IMR-90 (cell line): ENCODE data around the gene CLCF1. TPM values are rescaled to one million over a fixed set of nuclear protein-coding genes. Genes with fewer than 3 reads are reported as not detected.

Source experiments
- ATAC-seq: fragments of 200-7000 bp; cut with Tn5 transposase; 2 replicates; pipeline ENCODE4 v1.9.1; 2020; ENCODE audit warnings: low read depth, mild to moderate bottlenecking, moderate library complexity
- BruUV-seq: library from RNA; stranded (reverse); fragments of 400-500 nt; replicated peaks from 2 replicates; lab custom pipeline; 2021; lab: Mats Ljungman, UMichigan
- CTCF ChIA-PET: fragments of 300-600 bp; formaldehyde crosslinking; extraction: SDS; loops from one replicate; lab custom pipeline; 2021; ENCODE audit warnings: antibody characterized with exemption; lab: Yijun Ruan, JAX
- POLR2A ChIA-PET: fragments of 300-600 bp; sonication (Branson Sonifier 250); formaldehyde crosslinking; loops from one replicate; lab custom pipeline; 2022; ENCODE audit warnings: antibody characterized with exemption; ENCODE audit not compliant: unreplicated experiment; lab: Charles Lee
- DNase-seq: peaks from one replicate; pipeline ENCODE4 v3.0.0; 2013
- H2AFZ ChIP-seq: replicated peaks from 2 replicates; pipeline ENCODE3; 2013; ENCODE audit warnings: low read length, mild to moderate bottlenecking; ENCODE audit not compliant: poor library complexity
- H2AK5ac ChIP-seq: 2 replicates; pipeline ENCODE4 v1.6.1; 2013; ENCODE audit warnings: low read depth, low read length, inconsistent platforms
- H2AK9ac ChIP-seq: replicated peaks from 2 replicates; pipeline ENCODE3; 2013; ENCODE audit warnings: mild to moderate bottlenecking, low read depth, low read length, moderate library complexity; ENCODE audit not compliant: poor library complexity
- H2BK120ac ChIP-seq: 2 replicates; pipeline ENCODE4 v1.6.1; 2013; ENCODE audit warnings: low read depth, low read length, inconsistent platforms
- H2BK15ac ChIP-seq: 3 replicates; pipeline ENCODE4 v1.6.1; 2013; ENCODE audit warnings: low read depth, low read length, inconsistent platforms
- H2BK20ac ChIP-seq: 2 replicates; pipeline ENCODE4 v1.6.1; 2013; ENCODE audit warnings: low read depth, mild to moderate bottlenecking, inconsistent platforms, low read length, moderate library complexity
- H2BK5ac ChIP-seq: 2 replicates; pipeline ENCODE4 v1.6.1; 2013; ENCODE audit warnings: mild to moderate bottlenecking, low read depth, low read length, inconsistent platforms; ENCODE audit not compliant: poor library complexity, severe bottlenecking
- H3K14ac ChIP-seq: replicated peaks from 2 replicates; pipeline ENCODE4 v1.6.1; 2013; ENCODE audit warnings: low read depth, low read length, inconsistent platforms
- H3K18ac ChIP-seq: 2 replicates; pipeline ENCODE4 v1.6.1; 2013; ENCODE audit warnings: low read depth, low read length, control low read depth
- H3K23ac ChIP-seq: 2 replicates; pipeline ENCODE4 v1.6.1; 2013; ENCODE audit warnings: low read depth, low read length, inconsistent platforms
- H3K27ac ChIP-seq: 2 replicates; pipeline ENCODE4 v1.5.1; 2013; ENCODE audit warnings: mild to moderate bottlenecking, control low read depth, low read length; ENCODE audit not compliant: insufficient read depth
- H3K27me3 ChIP-seq: 2 replicates; pipeline ENCODE4 v1.6.1; 2013; ENCODE audit warnings: low read length; ENCODE audit not compliant: control insufficient read depth, insufficient read depth
- H3K36me3 ChIP-seq: 2 replicates; pipeline ENCODE4 v1.6.1; 2013; ENCODE audit warnings: low read length, mixed read lengths; ENCODE audit not compliant: control insufficient read depth, insufficient read depth
- H3K4ac ChIP-seq: 2 replicates; pipeline ENCODE4 v1.6.1; 2013; ENCODE audit warnings: low read depth, low read length, inconsistent platforms
- H3K4me1 ChIP-seq: 2 replicates; pipeline ENCODE4 v1.6.1; 2013; ENCODE audit warnings: low read length, mixed read lengths; ENCODE audit not compliant: control insufficient read depth, insufficient read depth
- H3K4me2 ChIP-seq: 2 replicates; pipeline ENCODE4 v1.6.1; 2013; ENCODE audit warnings: low read depth, mild to moderate bottlenecking, control low read depth, low read length, moderate library complexity
- H3K4me3 ChIP-seq: 2 replicates; pipeline ENCODE4 v1.5.1; 2013; ENCODE audit warnings: low read depth, mild to moderate bottlenecking, control low read depth, low read length, moderate library complexity; ENCODE audit not compliant: insufficient read depth
- H3K56ac ChIP-seq: 2 replicates; pipeline ENCODE4 v1.6.1; 2013; ENCODE audit warnings: low read length, inconsistent platforms; ENCODE audit not compliant: insufficient read depth; ENCODE audit errors: extremely low read depth
- H3K79me1 ChIP-seq, 2 experiments: 2 replicates each; pipeline ENCODE4 v1.6.1; 2013; ENCODE audit warnings: low read length in 2 of 2, inconsistent platforms in 1 of 2, low read depth in 1 of 2
- H3K9ac ChIP-seq: 2 replicates; pipeline ENCODE4 v1.6.1; 2013; ENCODE audit warnings: low read depth, low read length, control low read depth
- H3K9me1 ChIP-seq: 2 replicates; pipeline ENCODE4 v1.6.1; 2013; ENCODE audit warnings: low read length, inconsistent platforms; ENCODE audit not compliant: insufficient read depth
- H3K9me3 ChIP-seq: 2 replicates; pipeline ENCODE4 v1.6.1; 2013; ENCODE audit warnings: low read length; ENCODE audit not compliant: control insufficient read depth, insufficient read depth
- H4K20me1 ChIP-seq: 2 replicates; pipeline ENCODE4 v1.6.1; 2013; ENCODE audit warnings: low read length, inconsistent platforms; ENCODE audit not compliant: insufficient read depth
- H4K5ac ChIP-seq: 2 replicates; pipeline ENCODE4 v1.6.1; 2013; ENCODE audit warnings: mild to moderate bottlenecking, low read depth, low read length, control low read depth
- H4K8ac ChIP-seq, 2 experiments: 2 replicates each; pipeline ENCODE4 v1.6.1; 2013; ENCODE audit warnings: low read depth in 2 of 2, low read length in 2 of 2, control low read depth in 1 of 2, inconsistent platforms in 1 of 2
- H4K91ac ChIP-seq: 2 replicates; pipeline ENCODE4 v1.6.1; 2013; ENCODE audit warnings: low read depth, low read length, inconsistent platforms; ENCODE audit not compliant: insufficient read depth
- CEBPB ChIP-seq: IDR thresholded peaks from 2 replicates; pipeline ENCODE4 v1.6.1; 2012; ENCODE audit warnings: low read depth, low read length, improper control_type of control experiment
- CHD1 ChIP-seq: IDR thresholded peaks from 2 replicates; pipeline ENCODE4 v1.6.1; 2012; ENCODE audit warnings: low read depth, low read length, improper control_type of control experiment
- MAZ ChIP-seq: IDR thresholded peaks from 2 replicates; pipeline ENCODE4 v1.6.1; 2012; ENCODE audit warnings: low read depth, mild to moderate bottlenecking, low read length, improper control_type of control experiment, moderate library complexity, borderline replicate concordance
- MXI1 ChIP-seq: IDR thresholded peaks from 2 replicates; pipeline ENCODE4 v1.6.1; 2012; ENCODE audit warnings: low read depth, mild to moderate bottlenecking, low read length, moderate library complexity, borderline replicate concordance
- NFE2L2 ChIP-seq: fragments of 150-350 bp; IDR thresholded peaks from 2 replicates; pipeline ENCODE4 v1.6.1; 2016; ENCODE audit warnings: low read depth, mild to moderate bottlenecking, low read length
- POLR2A ChIP-seq: IDR thresholded peaks from 2 replicates; pipeline ENCODE4 v1.6.1; 2012; ENCODE audit warnings: mild to moderate bottlenecking, low read depth, low read length
- RCOR1 ChIP-seq: IDR thresholded peaks from 2 replicates; pipeline ENCODE4 v1.6.1; 2012; ENCODE audit warnings: mild to moderate bottlenecking, low read length, improper control_type of control experiment; ENCODE audit not compliant: insufficient replicate concordance
- RFX5 ChIP-seq: IDR thresholded peaks from 2 replicates; pipeline ENCODE4 v1.8.0; 2012; ENCODE audit warnings: low read depth, mild to moderate bottlenecking, low read length, moderate library complexity
- SMC3 ChIP-seq: fragments of 150-350 bp; IDR thresholded peaks from 2 replicates; pipeline ENCODE4 v1.6.1; 2016; ENCODE audit warnings: low read depth, mild to moderate bottlenecking, antibody characterized with exemption, low read length, moderate library complexity
- USF2 ChIP-seq: fragments of 150-350 bp; IDR thresholded peaks from 2 replicates; pipeline ENCODE4 v1.6.1; 2017; ENCODE audit warnings: mild to moderate bottlenecking, antibody characterized with exemption, low read length, low read depth
- WGBS, 2 experiments: methylation state at CpG; one replicate each; pipeline versions ENCODE4 v1.1.5 to v1.1.7; 2013; ENCODE audit warnings: missing lambda C conversion rate in 2 of 2; ENCODE audit not compliant: insufficient read length in 1 of 2; ENCODE audit errors: extremely low coverage in 2 of 2; 5-methylcytosine and 5-hydroxymethylcytosine counted together
- dilution Hi-C: fragments of 300-500 bp; cut with HindIII; formaldehyde crosslinking; loops from one replicate; pipeline ENCODE4 v1.14.3; 2018; ENCODE audit warnings: low sequenced_read_pairs; ENCODE audit not compliant: unreplicated experiment
- in situ Hi-C: fragments of 300-500 bp; cut with MboI; formaldehyde crosslinking; loops from 3 replicates; pipeline ENCODE4 v1.14.3; 2019; ENCODE audit warnings: low sequenced_read_pairs, inconsistent platforms, mixed read lengths
- intact Hi-C: fragments of 100-400 bp; cut with micrococcal nuclease; formaldehyde crosslinking; loops from 2 replicates; pipeline ENCODE4 v1.10.0; 2022
- polyA plus RNA-seq, 3 experiments: library from polyadenylated mRNA; depleted of rRNA; stranded (reverse); fragments of >200 nt; gene quantifications; 2 replicates each; pipeline ENCODE4 v1.2.3, GENCODE V29; 2012; ENCODE audit warnings: low replicate concordance in 1 of 3
- total RNA-seq: library from RNA; depleted of rRNA; stranded (reverse); fragments of >200 nt; gene quantifications from 2 replicates; pipeline ENCODE4 v1.2.3, GENCODE V29; 2012

CLCF1 gene
- total and polyA plus RNA-seq, 2 of the 4 experiments (the other 2 are of a cell fraction), result 5.6 to 27.8 TPM

GRCh38 chr11:67418476-67419281 lies 45.3 kb upstream of the CLCF1 start:
- POLR2A ChIA-PET, result no interaction called here
- peaks cover 5% of the 10 kb centered on the region; the same call in 1 of the 2 replicates for H3K4me1 ChIP-seq
- no peak overlapping the region for H3K23ac ChIP-seq
- peak overlapping the region; percentile 76 for H2AK9ac ChIP-seq
- DNase-seq (no peak), ATAC-seq (no peak)
- no peak overlapping the region for H3K4ac ChIP-seq
- no peak overlapping the region for H2BK20ac ChIP-seq
- no peak overlapping the region for H3K4me2 ChIP-seq
- no TSS peak for BruUV-seq
- no peak overlapping the region for H3K4me3 ChIP-seq
- H3K27me3 ChIP-seq, result peaks cover 6% of the 10 kb centered on the region
- no peak overlapping the region for H3K56ac ChIP-seq
- no peak overlapping the region for H4K5ac ChIP-seq
- no peak overlapping the region for H2BK120ac ChIP-seq
- no peaks in the 10 kb centered on the region for H3K9me1 ChIP-seq
- H3K79me1 ChIP-seq, result no peaks in the 10 kb centered on the region
- no peak overlapping the region for H3K9ac ChIP-seq
- CTCF ChIA-PET, result interaction anchor here (0.5 kb wide), 1 partner anchor 60 kb away, joined by 3 read pairs; no protein-coding TSS in a partner anchor
- no peak overlapping the region for H3K14ac ChIP-seq
- H2AK5ac ChIP-seq, result no peak overlapping the region
- 80% methylated on average over 10 of the region's 26 CpGs; no CpG with 5 or more reads in 1 of the 2 experiments for WGBS, 2 experiments
- H3K9me3 ChIP-seq, result no peaks in the 10 kb centered on the region
- H4K20me1 ChIP-seq, result no peaks in the 10 kb centered on the region
- intact Hi-C loops (no loop called here), dilution Hi-C loops (no loop called here), in situ Hi-C loops (no loop called here)
- H4K8ac ChIP-seq, result no peak overlapping the region
- H3K36me3 ChIP-seq, result no peaks in the 10 kb centered on the region
- no peak overlapping the region for H4K91ac ChIP-seq
- TF ChIP-seq SMC3, result no peak
- TF ChIP-seq RCOR1, result no peak
- no peak for TF ChIP-seq NFE2L2
- no peak for TF ChIP-seq CEBPB
- TF ChIP-seq USF2, result no peak
- TF ChIP-seq POLR2A, result no peak
- TF ChIP-seq MAZ, result no peak
- no peak for TF ChIP-seq MXI1
- TF ChIP-seq CHD1, result no peak
- no peak for TF ChIP-seq RFX5
- H2BK5ac ChIP-seq, result no peak overlapping the region
- no peak overlapping the region for H2AFZ ChIP-seq
- H3K27ac ChIP-seq, result no peak overlapping the region
- no peak overlapping the region for H2BK15ac ChIP-seq
- H3K18ac ChIP-seq, result no peak overlapping the region
